HepG2 (cell line): ENCODE results near the gene TLK2. TPM values are rescaled to one million over a fixed set of nuclear protein-coding genes. Genes with fewer than 3 reads are reported as not detected.
A peak's percentile ranks its signal among the peaks of the same experiment; 100 is the strongest.

Experiments
- ATAC-seq: fragments of 200-7000 bp; cut with Tn5 transposase; 3 replicates; pipeline ENCODE4 v1.9.1; 2020; ENCODE audit warnings: mild to moderate bottlenecking, moderate library complexity
- BruUV-seq: library from RNA; stranded (reverse); fragments of 400-500 nt; replicated peaks from 2 replicates; lab custom pipeline; 2021; lab: Mats Ljungman, UMichigan
- CTCF ChIA-PET: fragments of 300-600 bp; formaldehyde crosslinking; extraction: SDS; loops from one replicate; lab custom pipeline; 2021; ENCODE audit warnings: low total read pairs, inconsistent platforms, low intra/inter-chr PET ratio; lab: Yijun Ruan, JAX
- POLR2A ChIA-PET: fragments of 350-600 bp; sonication (Branson Sonifier 250); formaldehyde crosslinking; loops from one replicate; lab custom pipeline; 2020; ENCODE audit warnings: antibody characterized with exemption, inconsistent platforms; lab: Yijun Ruan, JAX
- DNase-seq: peaks from one replicate; pipeline ENCODE4 v3.0.0-alpha.2; 2015; ENCODE audit warnings: low spot score
- FAIRE-seq: peaks from 3 replicates; lab custom pipeline; 2011; peaks lifted over from hg19 to GRCh38; lab: Jason Lieb, UNC
- H2AFZ ChIP-seq: one replicate; pipeline ENCODE4 v1.6.1; 2011; ENCODE audit warnings: low read length, inconsistent platforms
- H3K27ac ChIP-seq: fragments of 300-600 bp; 3 replicates; pipeline ENCODE4 v1.8.0; 2011; ENCODE audit warnings: mixed run types, mild to moderate bottlenecking, mixed read lengths, low read length, inconsistent platforms; ENCODE audit not compliant: insufficient read depth; ENCODE audit errors: extremely low read length
- H3K27me3 ChIP-seq, 2 experiments: fragments of 200-600 bp in 1 of 2; 2 replicates in 1 of 2; 3 replicates in 1 of 2; pipeline versions ENCODE4 v1.6.0 to v1.8.0; 2011; ENCODE audit warnings: low read length in 2 of 2, mild to moderate bottlenecking in 2 of 2, moderate library complexity in 2 of 2, inconsistent platforms in 1 of 2; ENCODE audit not compliant: insufficient read depth in 2 of 2, control insufficient read depth in 1 of 2
- H3K36me3 ChIP-seq, 2 experiments: fragments of 200-600 bp in 1 of 2; replicated peaks in 1 of 2; 2 replicates in 1 of 2; 3 replicates in 1 of 2; pipeline versions ENCODE4 v1.5.1 to v1.8.0; 2011; ENCODE audit warnings: low read length in 2 of 2, inconsistent platforms in 1 of 2; ENCODE audit not compliant: insufficient read depth in 2 of 2, control insufficient read depth in 1 of 2
- H3K4me1 ChIP-seq: 2 replicates; pipeline ENCODE4 v1.5.1; 2012; ENCODE audit warnings: low read length, inconsistent platforms; ENCODE audit not compliant: insufficient read depth
- H3K4me2 ChIP-seq: 2 replicates; pipeline ENCODE4 v1.6.0; 2011; ENCODE audit warnings: low read depth, low read length, inconsistent platforms
- H3K4me3 ChIP-seq, 3 experiments: fragments of 200-600 bp in 1 of 3; sonication (generic), shearing (Covaris generic) in 1 of 3; replicated peaks in 1 of 3; 2 replicates each; pipeline ENCODE4 v1.5.1; 2011 to 2016; ENCODE audit warnings: low read length in 3 of 3, inconsistent platforms in 2 of 3, low read depth in 2 of 3, mild to moderate bottlenecking in 2 of 3, control low read depth in 1 of 3, mixed read lengths in 1 of 3; ENCODE audit not compliant: insufficient read depth in 1 of 3
- H3K79me2 ChIP-seq: one replicate; pipeline ENCODE4 v1.6.1; 2011; ENCODE audit warnings: low read length, inconsistent platforms; ENCODE audit not compliant: insufficient read depth
- H3K9ac ChIP-seq: 2 replicates; pipeline ENCODE4 v1.6.0; 2011; ENCODE audit warnings: mild to moderate bottlenecking, low read depth, low read length, inconsistent platforms; ENCODE audit not compliant: insufficient read depth
- H3K9me3 ChIP-seq: 2 replicates; pipeline ENCODE4 v1.5.1; 2012; ENCODE audit warnings: mild to moderate bottlenecking, low read length
- H4K20me1 ChIP-seq: 2 replicates; pipeline ENCODE4 v1.6.0; 2011; ENCODE audit warnings: inconsistent platforms, mild to moderate bottlenecking, low read length, moderate library complexity; ENCODE audit not compliant: insufficient read depth
- PAWR ChIP-seq: sonication (generic); formaldehyde crosslinking; IDR thresholded peaks from 2 replicates; pipeline ENCODE4 v1.4.0; 2020; ENCODE audit warnings: missing genetic modification reagents, mild to moderate bottlenecking, borderline replicate concordance
- ZNF121 ChIP-seq: sonication (generic); formaldehyde crosslinking; IDR thresholded peaks from 2 replicates; pipeline ENCODE4 v1.5.0; 2020; ENCODE audit warnings: mild to moderate bottlenecking, missing genetic modification reagents
- WGBS: methylation state at CpG from one replicate; pipeline ENCODE4 v1.1.6; 2017; ENCODE audit warnings: low lambda C conversion rate; 5-methylcytosine and 5-hydroxymethylcytosine counted together
- in situ Hi-C: cut with HindIII; loops from 2 replicates; pipeline ENCODE4 v1.10.0; 2017; ENCODE audit warnings: low pct_unique_long_range_greater_than_20kb; ENCODE audit not compliant: extremely low pct_ligation_motif_present
- intact Hi-C: fragments of 100-400 bp; cut with micrococcal nuclease; formaldehyde crosslinking; loops from one replicate; pipeline ENCODE4 v1.10.0; 2022; ENCODE audit not compliant: unreplicated experiment
- polyA plus RNA-seq, 8 experiments: library from polyadenylated mRNA; depleted of rRNA in 3 of 8; stranded (reverse) in 7 of 8; unstranded in 1 of 8; fragments of >200 nt; fragmentation: Illumina TruSeq in 4 of 8; extraction: Trizol in 4 of 8; gene quantifications; 2 replicates each; pipeline versions ENCODE4 v1.2.1 to v1.2.3, GENCODE V29; 2011 to 2016; ENCODE audit warnings: low read depth in 4 of 8, missing spikeins in 1 of 8, mixed read lengths in 1 of 8; ENCODE audit not compliant: insufficient read depth in 1 of 8
- total RNA-seq, 5 experiments: library from RNA; depleted of rRNA; stranded (reverse); fragments of >200 nt; fragmentation: Illumina TruSeq; extraction: Trizol; gene quantifications; 2 replicates each; pipeline ENCODE4 v1.2.3, GENCODE V29; 2016; ENCODE audit warnings: low read depth in 1 of 5
- TF ChIP-seq, protein P1 (sequence below): sonication (generic); formaldehyde crosslinking; IDR thresholded peaks from 2 replicates; pipeline ENCODE4 v1.4.0; 2020; ENCODE audit warnings: mild to moderate bottlenecking, missing genetic modification reagents
- TF ChIP-seq, protein P2 (sequence below): sonication (generic); formaldehyde crosslinking; IDR thresholded peaks from 2 replicates; pipeline ENCODE4 v1.9.0; 2022; ENCODE audit warnings: low read depth, missing genetic modification reagents
- TF ChIP-seq, protein P3 (sequence below): sonication (generic); formaldehyde crosslinking; IDR thresholded peaks from 2 replicates; pipeline ENCODE4 v1.4.0; 2020; ENCODE audit warnings: mild to moderate bottlenecking, low read depth, missing genetic modification reagents

Gene TLK2
- total and polyA plus RNA-seq, 2 of the 13 experiments (the other 11 are each of a cell fraction or from before 2014, with no cell fraction given), result 58.7 to 60.8 TPM

DNA sequence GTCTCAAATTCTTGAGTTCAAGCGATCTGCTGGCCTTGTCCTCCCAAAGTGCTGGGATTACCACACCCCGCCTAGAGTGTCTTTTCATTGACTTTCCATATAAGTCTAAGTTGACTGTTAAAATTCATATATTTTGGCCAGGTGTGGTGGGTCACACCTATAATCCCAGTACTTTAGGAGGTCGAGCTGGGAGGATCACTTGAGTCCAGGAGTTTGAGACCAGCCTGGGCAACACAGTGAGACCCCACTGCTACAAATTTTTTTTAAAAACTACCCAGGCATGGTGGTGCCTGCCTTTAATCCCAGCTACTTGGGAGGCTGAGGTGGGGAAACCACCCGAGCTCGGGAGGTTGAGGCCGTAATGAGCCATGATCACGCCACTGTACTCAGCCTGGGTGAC, 127.0 kb downstream of the TLK2 start:
- no TSS peak for BruUV-seq
- H3K4me1 ChIP-seq, result no peaks in the 10 kb centered on the region
- H2AFZ ChIP-seq, result no peak overlapping the region
- no peaks in the 10 kb centered on the region for H3K27me3 ChIP-seq
- intact Hi-C loops (no loop called here), in situ Hi-C loops (no loop called here)
- 97% methylated on average over 7 of the region's 7 CpGs for WGBS
- H3K4me3 ChIP-seq, result no peak overlapping the region
- H3K79me2 ChIP-seq, result no peaks in the 10 kb centered on the region
- no peak overlapping the region for H3K4me2 ChIP-seq
- TF ChIP-seq PAWR (CRISPR knock-in tag) (no peak), ZNF121 (CRISPR knock-in tag) (peak; percentile 63; the same call in 1 of the 2 replicates)
- TF ChIP-seq, protein P1, sequence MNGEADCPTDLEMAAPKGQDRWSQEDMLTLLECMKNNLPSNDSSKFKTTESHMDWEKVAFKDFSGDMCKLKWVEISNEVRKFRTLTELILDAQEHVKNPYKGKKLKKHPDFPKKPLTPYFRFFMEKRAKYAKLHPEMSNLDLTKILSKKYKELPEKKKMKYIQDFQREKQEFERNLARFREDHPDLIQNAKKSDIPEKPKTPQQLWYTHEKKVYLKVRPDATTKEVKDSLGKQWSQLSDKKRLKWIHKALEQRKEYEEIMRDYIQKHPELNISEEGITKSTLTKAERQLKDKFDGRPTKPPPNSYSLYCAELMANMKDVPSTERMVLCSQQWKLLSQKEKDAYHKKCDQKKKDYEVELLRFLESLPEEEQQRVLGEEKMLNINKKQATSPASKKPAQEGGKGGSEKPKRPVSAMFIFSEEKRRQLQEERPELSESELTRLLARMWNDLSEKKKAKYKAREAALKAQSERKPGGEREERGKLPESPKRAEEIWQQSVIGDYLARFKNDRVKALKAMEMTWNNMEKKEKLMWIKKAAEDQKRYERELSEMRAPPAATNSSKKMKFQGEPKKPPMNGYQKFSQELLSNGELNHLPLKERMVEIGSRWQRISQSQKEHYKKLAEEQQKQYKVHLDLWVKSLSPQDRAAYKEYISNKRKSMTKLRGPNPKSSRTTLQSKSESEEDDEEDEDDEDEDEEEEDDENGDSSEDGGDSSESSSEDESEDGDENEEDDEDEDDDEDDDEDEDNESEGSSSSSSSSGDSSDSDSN (CRISPR knock-in tag), result no peak
- TF ChIP-seq, protein P2, sequence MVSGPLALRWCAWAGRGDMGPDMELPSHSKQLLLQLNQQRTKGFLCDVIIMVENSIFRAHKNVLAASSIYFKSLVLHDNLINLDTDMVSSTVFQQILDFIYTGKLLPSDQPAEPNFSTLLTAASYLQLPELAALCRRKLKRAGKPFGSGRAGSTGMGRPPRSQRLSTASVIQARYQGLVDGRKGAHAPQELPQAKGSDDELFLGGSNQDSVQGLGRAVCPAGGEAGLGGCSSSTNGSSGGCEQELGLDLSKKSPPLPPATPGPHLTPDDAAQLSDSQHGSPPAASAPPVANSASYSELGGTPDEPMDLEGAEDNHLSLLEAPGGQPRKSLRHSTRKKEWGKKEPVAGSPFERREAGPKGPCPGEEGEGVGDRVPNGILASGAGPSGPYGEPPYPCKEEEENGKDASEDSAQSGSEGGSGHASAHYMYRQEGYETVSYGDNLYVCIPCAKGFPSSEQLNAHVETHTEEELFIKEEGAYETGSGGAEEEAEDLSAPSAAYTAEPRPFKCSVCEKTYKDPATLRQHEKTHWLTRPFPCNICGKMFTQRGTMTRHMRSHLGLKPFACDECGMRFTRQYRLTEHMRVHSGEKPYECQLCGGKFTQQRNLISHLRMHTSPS, result no peak
- TF ChIP-seq, protein P3, sequence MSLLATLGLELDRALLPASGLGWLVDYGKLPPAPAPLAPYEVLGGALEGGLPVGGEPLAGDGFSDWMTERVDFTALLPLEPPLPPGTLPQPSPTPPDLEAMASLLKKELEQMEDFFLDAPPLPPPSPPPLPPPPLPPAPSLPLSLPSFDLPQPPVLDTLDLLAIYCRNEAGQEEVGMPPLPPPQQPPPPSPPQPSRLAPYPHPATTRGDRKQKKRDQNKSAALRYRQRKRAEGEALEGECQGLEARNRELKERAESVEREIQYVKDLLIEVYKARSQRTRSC (CRISPR knock-in tag), result no peak
- CTCF ChIA-PET, result no interaction called here
- no peaks in the 10 kb centered on the region for H4K20me1 ChIP-seq
- peaks cover 31 to 81% of the 10 kb centered on the region in 2 experiments for H3K36me3 ChIP-seq
- H3K9me3 ChIP-seq, result no peaks in the 10 kb centered on the region
- no peak for DNase-seq
- no peak for FAIRE-seq
- no peak overlapping the region for H3K9ac ChIP-seq
- no peak overlapping the region for H3K27ac ChIP-seq
- ATAC-seq, result no peak
- POLR2A ChIA-PET, result no interaction called here
